B cell (primary cell): Measurements from ENCODE around the gene CDK9. TPM values are rescaled to one million over a fixed set of nuclear protein-coding genes. Genes with fewer than 3 reads are reported as not detected.

Source experiments
- ATAC-seq: fragments of 200-7000 bp; cut with Tn5 transposase; one replicate; pipeline ENCODE4 v1.10.0; 2021; ENCODE audit warnings: low read depth, mild to moderate bottlenecking, moderate number of reproducible peaks, moderate library complexity
- CTCF ChIA-PET: fragments of 350-600 bp; sonication (Branson Sonifier 250); formaldehyde crosslinking; loops from one replicate; lab custom pipeline; 2021; ENCODE audit warnings: antibody characterized with exemption, inconsistent platforms; lab: Charles Lee
- POLR2A ChIA-PET: fragments of 350-600 bp; sonication (Branson Sonifier 250); formaldehyde crosslinking; loops from one replicate; lab custom pipeline; 2021; ENCODE audit warnings: antibody characterized with exemption; lab: Charles Lee
- DNase-seq: peaks from one replicate; pipeline ENCODE4 v3.0.0; 2013
- H2AFZ ChIP-seq: 2 replicates; pipeline ENCODE4 v1.6.1; 2012; ENCODE audit warnings: mild to moderate bottlenecking, low read depth, low read length; ENCODE audit not compliant: insufficient read depth, poor library complexity, severe bottlenecking
- H3K27ac ChIP-seq, 2 donors: 1 replicate in 1 of 2; 2 replicates in 1 of 2; pipeline ENCODE4 v1.5.1; 2012 to 2013; ENCODE audit warnings: low read length in 2 of 2, mild to moderate bottlenecking in 2 of 2, moderate library complexity in 1 of 2
- H3K27me3 ChIP-seq, 4 experiments: fragments of 200-600 bp in 1 of 4; sonication (generic) in 1 of 4; replicated peaks in 1 of 4; 1 replicate in 2 of 4; 2 replicates in 2 of 4; pipeline versions ENCODE4 v1.6.1 to v1.7.0; 2013 to 2016; ENCODE audit warnings: low read length in 3 of 4, mild to moderate bottlenecking in 2 of 4, mixed read lengths in 1 of 4, moderate library complexity in 1 of 4; ENCODE audit not compliant: insufficient read depth in 4 of 4, control insufficient read depth in 3 of 4; ENCODE audit errors: control extremely low read depth in 1 of 4
- H3K36me3 ChIP-seq, 2 experiments: replicated peaks in 1 of 2; 1 replicate in 1 of 2; 2 replicates in 1 of 2; pipeline versions ENCODE4 v1.6.1 to v1.7.1; 2013; ENCODE audit warnings: low read length in 1 of 2; ENCODE audit not compliant: insufficient read depth in 2 of 2, control insufficient read depth in 1 of 2; ENCODE audit errors: control extremely low read depth in 1 of 2, extremely low read depth in 1 of 2
- H3K4me1 ChIP-seq, 2 donors: fragments of 200-600 bp in 1 of 2; sonication (generic) in 1 of 2; 1 replicate in 1 of 2; 2 replicates in 1 of 2; pipeline versions ENCODE4 v1.5.1 to v1.6.1; 2013 to 2017; ENCODE audit warnings: low read length in 2 of 2; ENCODE audit not compliant: control insufficient read depth in 2 of 2, insufficient read depth in 2 of 2
- H3K4me2 ChIP-seq: replicated peaks from 2 replicates; pipeline ENCODE3; 2012; ENCODE audit warnings: mild to moderate bottlenecking, low read depth, low read length; ENCODE audit not compliant: poor library complexity, severe bottlenecking
- H3K4me3 ChIP-seq, 5 experiments: fragments of 200-600 bp in 1 of 5; sonication (generic) in 1 of 5; 1 replicate in 3 of 5; 2 replicates in 2 of 5; pipeline versions ENCODE4 v1.5.1 to v1.7.0; 2011 to 2016; ENCODE audit warnings: low read length in 4 of 5, mild to moderate bottlenecking in 4 of 5, low read depth in 2 of 5, control low read depth in 1 of 5, moderate library complexity in 1 of 5; ENCODE audit not compliant: insufficient read depth in 1 of 5; ENCODE audit errors: control extremely low read depth in 1 of 5, extremely low read depth in 1 of 5
- H3K79me2 ChIP-seq: fragments of 200-600 bp; sonication (generic); one replicate; pipeline ENCODE4 v1.6.0; 2016; ENCODE audit warnings: low read length; ENCODE audit not compliant: control insufficient read depth, insufficient read depth
- H3K9ac ChIP-seq: fragments of 200-600 bp; sonication (generic); 2 replicates; pipeline ENCODE4 v1.6.1; 2017; ENCODE audit warnings: mild to moderate bottlenecking, low read length, moderate library complexity
- H3K9me3 ChIP-seq, 3 donors: one replicate each; pipeline versions ENCODE4 v1.6.1 to v1.7.1; 2013; ENCODE audit warnings: low read length in 2 of 3; ENCODE audit not compliant: control insufficient read depth in 2 of 3, insufficient read depth in 1 of 3; ENCODE audit errors: control extremely low read depth in 1 of 3
- H4K20me1 ChIP-seq: 2 replicates; pipeline ENCODE4 v1.6.0; 2012; ENCODE audit warnings: mild to moderate bottlenecking, low read length; ENCODE audit not compliant: insufficient read depth, control insufficient read depth, poor library complexity, severe bottlenecking
- H3K27ac Mint-ChIP-seq: one replicate; pipeline ENCODE4 v1.8.0; 2021; ENCODE audit warnings: mixed read lengths
- H3K27me3 Mint-ChIP-seq: one replicate; pipeline ENCODE4 v1.8.0; 2021; ENCODE audit warnings: mixed read lengths
- H3K4me1 Mint-ChIP-seq: one replicate; pipeline ENCODE4 v1.8.0; 2021; ENCODE audit warnings: mixed read lengths
- H3K4me3 Mint-ChIP-seq: one replicate; pipeline ENCODE4 v1.8.0; 2021; ENCODE audit warnings: mixed read lengths
- H3K9me3 Mint-ChIP-seq: one replicate; pipeline ENCODE4 v1.8.0; 2022; ENCODE audit warnings: mixed read lengths; ENCODE audit not compliant: insufficient read depth
- EZH2 ChIP-seq: IDR thresholded peaks from 2 replicates; pipeline ENCODE4 v1.6.1; 2012; ENCODE audit warnings: borderline replicate concordance, low read depth, mild to moderate bottlenecking, moderate library complexity, low read length; ENCODE audit not compliant: insufficient read depth, poor library complexity, severe bottlenecking
- WGBS: methylation state at CpG from one replicate; pipeline ENCODE4 v1.1.5; 2013; ENCODE audit warnings: missing lambda C conversion rate; ENCODE audit not compliant: insufficient coverage; 5-methylcytosine and 5-hydroxymethylcytosine counted together
- intact Hi-C: fragments of 100-400 bp; cut with micrococcal nuclease; formaldehyde crosslinking; loops from one replicate; pipeline ENCODE4 v1.10.0; 2022
- polyA plus RNA-seq: library from polyadenylated mRNA; depleted of rRNA; stranded (reverse); fragments of >200 nt; gene quantifications from 2 replicates; pipeline ENCODE4 v1.2.3, GENCODE V29; 2012
- total RNA-seq, 2 donors: library from RNA; stranded (reverse); fragments of 120-200 nt in 1 of 2; gene quantifications; 1 replicate in 1 of 2; 2 replicates in 1 of 2; pipeline versions ENCODE4 v1.2.3 to v1.2.4, GENCODE V29; 2013 to 2022
- TF ChIP-seq, protein P1 (sequence below): fragments of 200-600 bp; IDR thresholded peaks from one replicate; pipeline ENCODE4 v1.8.0; 2022; ENCODE audit warnings: antibody characterized with exemption, mild to moderate bottlenecking

Gene CDK9
- total and polyA plus RNA-seq, 2 donors (not counting 1 experiment from before 2014, with no cell fraction given) = 145 to 176 TPM

- Histone ChIP-seq H3K4me1 (peaks cover 32 to 77% of the 10 kb centered on the region in 2 donors), H3K4me2 (peak overlapping the region; percentile 93), H3K27me3 (no peaks in the 10 kb centered on the region), H3K36me3 (peaks cover 0 to 31% of the 10 kb centered on the region in 2 experiments), H3K4me3 (peak overlapping the region; percentile 64 to 91 (median 83)), H3K27ac (peak overlapping the region; percentile 55 to 97), H3K9me3 (no peaks in the 10 kb centered on the region), H3K9ac (peak overlapping the region; percentile 76), H3K79me2 (peaks cover 83% of the 10 kb centered on the region), H4K20me1 (peaks cover 55% of the 10 kb centered on the region), H2AFZ (no peak overlapping the region)
- TF ChIP-seq, protein P1, sequence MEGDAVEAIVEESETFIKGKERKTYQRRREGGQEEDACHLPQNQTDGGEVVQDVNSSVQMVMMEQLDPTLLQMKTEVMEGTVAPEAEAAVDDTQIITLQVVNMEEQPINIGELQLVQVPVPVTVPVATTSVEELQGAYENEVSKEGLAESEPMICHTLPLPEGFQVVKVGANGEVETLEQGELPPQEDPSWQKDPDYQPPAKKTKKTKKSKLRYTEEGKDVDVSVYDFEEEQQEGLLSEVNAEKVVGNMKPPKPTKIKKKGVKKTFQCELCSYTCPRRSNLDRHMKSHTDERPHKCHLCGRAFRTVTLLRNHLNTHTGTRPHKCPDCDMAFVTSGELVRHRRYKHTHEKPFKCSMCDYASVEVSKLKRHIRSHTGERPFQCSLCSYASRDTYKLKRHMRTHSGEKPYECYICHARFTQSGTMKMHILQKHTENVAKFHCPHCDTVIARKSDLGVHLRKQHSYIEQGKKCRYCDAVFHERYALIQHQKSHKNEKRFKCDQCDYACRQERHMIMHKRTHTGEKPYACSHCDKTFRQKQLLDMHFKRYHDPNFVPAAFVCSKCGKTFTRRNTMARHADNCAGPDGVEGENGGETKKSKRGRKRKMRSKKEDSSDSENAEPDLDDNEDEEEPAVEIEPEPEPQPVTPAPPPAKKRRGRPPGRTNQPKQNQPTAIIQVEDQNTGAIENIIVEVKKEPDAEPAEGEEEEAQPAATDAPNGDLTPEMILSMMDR = no peak
- TF ChIP-seq EZH2 = no peak
- DNase-seq (no peak), ATAC-seq (no peak)
- H3K9me3 Mint-ChIP-seq = no peaks in the 10 kb centered on the region
- WGBS = 0% methylated on average over 3 of the region's 5 CpGs
- CTCF ChIA-PET = interaction anchor here (1.4 to 2.1 kb wide), 3 partner anchors 16 to 93 kb away, joined by 3 to 12 read pairs (median 10); partner anchors contain the start of gene TOR2A
- peaks cover 56% of the 10 kb centered on the region for H3K4me1 Mint-ChIP-seq
- POLR2A ChIA-PET = interaction anchor here (0.8 to 2.7 kb wide), 3 partner anchors 8 to 93 kb away, joined by 3 to 16 read pairs (median 9); partner anchors contain the start of genes CDK9 and TOR2A
- intact Hi-C loops = loop anchor here (1.0 to 10.0 kb wide), 3 partner anchors 8 to 348 kb away; partner anchors contain the start of genes PTGES2 and STXBP1
- peak overlapping the region; percentile 100 for H3K4me3 Mint-ChIP-seq
- H3K27ac Mint-ChIP-seq = peak overlapping the region; percentile 97
- H3K27me3 Mint-ChIP-seq = no peaks in the 10 kb centered on the region
These were observed 8.9 kb upstream of the CDK9 start for GRCh38 chr9:127776924-127777289.

GRCh38 chr9:127777368-127777980, 8.4 kb upstream of the CDK9 start:
- POLR2A ChIA-PET = interaction anchor here (0.6 to 2.0 kb wide), 4 partner anchors 24 to 129 kb away, joined by 3 to 12 read pairs (median 6); partner anchors contain the start of gene TOR2A
- H3K79me2 ChIP-seq = peaks cover 80% of the 10 kb centered on the region
- no peak for DNase-seq

More at GRCh38 chr9:127777368-127777980, 8.4 kb upstream of the CDK9 start:
- Mint-ChIP-seq H3K27ac (peak overlapping the region; percentile 97), H3K4me1 (peaks cover 59% of the 10 kb centered on the region), H3K4me3 (peak overlapping the region; percentile 100), H3K9me3 (no peaks in the 10 kb centered on the region), H3K27me3 (no peaks in the 10 kb centered on the region)
- peak overlapping the region; percentile 93 for H3K4me2 ChIP-seq
- H2AFZ ChIP-seq = no peak overlapping the region
- peak overlapping the region; percentile 64 to 97 (median 83) for H3K4me3 ChIP-seq
- H3K9ac ChIP-seq = peak overlapping the region; percentile 76
- H3K4me1 ChIP-seq = peaks cover 33 to 79% of the 10 kb centered on the region in 2 donors
- ATAC-seq = no peak
- TF ChIP-seq EZH2 = no peak
- TF ChIP-seq, protein P1 = no peak
- peaks cover 0 to 26% of the 10 kb centered on the region in 2 experiments for H3K36me3 ChIP-seq
- H3K27me3 ChIP-seq = no peaks in the 10 kb centered on the region
- WGBS = 0% methylated on average over 12 of the region's 18 CpGs
- H3K27ac ChIP-seq = peak overlapping the region; percentile 89 to 97
- intact Hi-C loops = loop anchor here (10.0 kb wide), 2 partner anchors 163 to 347 kb away; partner anchors contain the start of genes PTGES2 and STXBP1
- CTCF ChIA-PET = interaction anchor here (0.7 to 3.4 kb wide), 5 partner anchors 12 to 257 kb away, joined by 3 to 24 read pairs (median 3); no protein-coding TSS in a partner anchor
- H4K20me1 ChIP-seq = peaks cover 50% of the 10 kb centered on the region
- no peaks in the 10 kb centered on the region for H3K9me3 ChIP-seq
